DOHH2 (cell line): ENCODE data around the gene SIRT7.
"Not testable (repeated sequence)": the region's sequence is repeated elsewhere in the genome, so short reads cannot be mapped to it uniquely, and the experiment has no call there.

Source experiments
- H3F3A ChIP-seq: fragments of 200-600 bp; sonication (generic), shearing (Covaris generic); 2 replicates; pipeline ENCODE4 v1.6.0; 2016; ENCODE audit warnings: antibody characterized with exemption, mild to moderate bottlenecking; ENCODE audit not compliant: control insufficient read depth, insufficient read depth
- H3K27ac ChIP-seq: fragments of 200-600 bp; sonication (generic); 2 replicates; pipeline ENCODE4 v1.5.1; 2014; ENCODE audit warnings: low read depth, mild to moderate bottlenecking, low read length, moderate library complexity
- H3K27me3 ChIP-seq: fragments of 200-600 bp; sonication (generic); 2 replicates; pipeline ENCODE4 v1.6.1; 2014; ENCODE audit warnings: mild to moderate bottlenecking, low read length, mixed read lengths; ENCODE audit not compliant: control insufficient read depth
- H3K36me3 ChIP-seq: fragments of 200-600 bp; sonication (generic); 2 replicates; pipeline ENCODE4 v1.6.1; 2014; ENCODE audit warnings: mild to moderate bottlenecking, low read length, moderate library complexity, mixed read lengths; ENCODE audit not compliant: control insufficient read depth
- H3K4me1 ChIP-seq: fragments of 200-600 bp; sonication (generic); 2 replicates; pipeline ENCODE4 v1.6.1; 2014; ENCODE audit warnings: mild to moderate bottlenecking, low read length, mixed read lengths; ENCODE audit not compliant: control insufficient read depth
- H3K4me2 ChIP-seq: fragments of 200-600 bp; sonication (generic); 2 replicates; pipeline ENCODE4 v1.6.0; 2014; ENCODE audit warnings: mild to moderate bottlenecking, low read length, moderate library complexity
- H3K4me3 ChIP-seq: fragments of 200-600 bp; sonication (generic); 2 replicates; pipeline ENCODE4 v1.5.1; 2014; ENCODE audit warnings: mild to moderate bottlenecking, low read length, mixed read lengths
- H3K79me2 ChIP-seq: fragments of 200-600 bp; sonication (generic); 2 replicates; pipeline ENCODE4 v1.6.1; 2014; ENCODE audit warnings: mild to moderate bottlenecking, low read length, mixed read lengths; ENCODE audit not compliant: control insufficient read depth
- H3K9me2 ChIP-seq: fragments of 200-600 bp; sonication (generic); replicated peaks from 2 replicates; pipeline ENCODE4 v1.6.1; 2014; ENCODE audit warnings: mild to moderate bottlenecking, low read length, mixed read lengths; ENCODE audit not compliant: control insufficient read depth
- H3K9me3 ChIP-seq: fragments of 200-600 bp; sonication (generic); 2 replicates; pipeline ENCODE4 v1.6.1; 2014; ENCODE audit warnings: antibody characterized with exemption, low read length, mixed read lengths; ENCODE audit not compliant: control insufficient read depth, insufficient read depth
- H4K20me1 ChIP-seq: fragments of 200-600 bp; sonication (generic); 2 replicates; pipeline ENCODE4 v1.6.0; 2014; ENCODE audit warnings: low read depth, mild to moderate bottlenecking, antibody characterized with exemption, low read length, moderate library complexity; ENCODE audit not compliant: control insufficient read depth, insufficient read depth
- CTCF ChIP-seq: fragments of 200-600 bp; sonication (generic); IDR thresholded peaks from one replicate; pipeline ENCODE4 v1.5.1; 2014; ENCODE audit warnings: antibody characterized with exemption, mild to moderate bottlenecking, low read depth, low read length; ENCODE audit not compliant: poor library complexity, severe bottlenecking
- EZH2phosphoT487 ChIP-seq: fragments of 200-600 bp; sonication (generic); IDR thresholded peaks from 2 replicates; pipeline ENCODE4 v1.6.1; 2017; ENCODE audit warnings: borderline replicate concordance, mild to moderate bottlenecking, antibody characterized with exemption, low read length, moderate library complexity, mixed read lengths

The SIRT7 gene

GRCh38 chr17:81955756-81956544, 38.0 kb upstream of the SIRT7 start:
- no peaks in the 10 kb centered on the region for H3K9me2 ChIP-seq
- H3F3A ChIP-seq, result no peaks in the 10 kb centered on the region
- no peaks in the 10 kb centered on the region for H4K20me1 ChIP-seq
- no peak overlapping the region for H3K27ac ChIP-seq
- TF ChIP-seq CTCF (no peak), EZH2phosphoT487 (no peak)
- no peak overlapping the region for H3K4me2 ChIP-seq
- no peaks in the 10 kb centered on the region for H3K36me3 ChIP-seq
- peaks cover 23% of the 10 kb centered on the region for H3K27me3 ChIP-seq
- peaks cover 10% of the 10 kb centered on the region; the same call in 1 of the 2 replicates for H3K4me1 ChIP-seq
- no peak overlapping the region for H3K4me3 ChIP-seq
- no peaks in the 10 kb centered on the region for H3K9me3 ChIP-seq
- H3K79me2 ChIP-seq, result no peaks in the 10 kb centered on the region

- no peak for TF ChIP-seq CTCF
- TF ChIP-seq EZH2phosphoT487, result no peak
- Histone ChIP-seq H4K20me1 (no peaks in the 10 kb centered on the region), H3K9me2 (no peaks in the 10 kb centered on the region), H3K27me3 (peaks cover 20% of the 10 kb centered on the region), H3K4me2 (no peak overlapping the region), H3K27ac (no peak overlapping the region), H3K79me2 (no peaks in the 10 kb centered on the region), H3K36me3 (no peaks in the 10 kb centered on the region), H3K4me3 (no peak overlapping the region), H3K4me1 (peaks cover 10% of the 10 kb centered on the region; the same call in 1 of the 2 replicates), H3K9me3 (no peaks in the 10 kb centered on the region), H3F3A (no peaks in the 10 kb centered on the region)
These were observed 37.2 kb upstream of the SIRT7 start for GRCh38 chr17:81955058-81955681.

- TF ChIP-seq EZH2phosphoT487 (no peak), CTCF (no peak)
- Histone ChIP-seq H3K9me3 (no peaks in the 10 kb centered on the region), H3K27me3 (peaks cover 16% of the 10 kb centered on the region), H3K9me2 (no peaks in the 10 kb centered on the region), H3K79me2 (no peaks in the 10 kb centered on the region), H3F3A (no peaks in the 10 kb centered on the region), H3K4me2 (no peak overlapping the region), H3K36me3 (no peaks in the 10 kb centered on the region), H3K27ac (no peak overlapping the region), H3K4me1 (peaks cover 5% of the 10 kb centered on the region; the same call in 1 of the 2 replicates), H3K4me3 (no peak overlapping the region), H4K20me1 (no peaks in the 10 kb centered on the region)
These were observed 36.4 kb upstream of the SIRT7 start for GRCh38 chr17:81954131-81955057.

- not testable (repeated sequence) for H3K4me3 ChIP-seq, H3K79me2 ChIP-seq, H3F3A ChIP-seq, H3K9me3 ChIP-seq, H3K27me3 ChIP-seq, H3K9me2 ChIP-seq, H4K20me1 ChIP-seq, H3K36me3 ChIP-seq, H3K4me2 ChIP-seq, H3K4me1 ChIP-seq, H3K27ac ChIP-seq
These were observed 35.5 kb upstream of the SIRT7 start for GRCh38 chr17:81953443-81953842.
